Astrocyte of the hippocampus (primary cell): Measurements from ENCODE around the gene ANKRD65.
"Not testable (repeated sequence)": the region's sequence is repeated elsewhere in the genome, so short reads cannot be mapped to it uniquely, and the experiment has no call there.

Experiments
- DNase-seq: peaks from one replicate; pipeline ENCODE4 v3.0.0; 2011; ENCODE audit warnings: low read depth, low spot score

The ANKRD65 gene

GRCh38 chr1:1371746-1372711 lies 49.0 kb downstream of the ANKRD65 start:
- DNase-seq, result peak; percentile 76

- DNase-seq, result no peak
Observed at GRCh38 chr1:1371364-1371745, 49.7 kb downstream of the ANKRD65 start.

GRCh38 chr1:1370771-1371300 lies 50.2 kb downstream of the ANKRD65 start:
- no peak for DNase-seq

GRCh38 chr1:1370094-1370493 lies 51.0 kb downstream of the ANKRD65 start:
- DNase-seq, result not testable (repeated sequence)
